ENCODE measurements around the gene OTUD3. TPM values are rescaled to one million over a fixed set of nuclear protein-coding genes. Genes with fewer than 3 reads are reported as not detected.

OTUD3 gene
- total RNA-seq, 2 experiments from 2014 or later, result 10.2 to 11.2 TPM

DNA sequence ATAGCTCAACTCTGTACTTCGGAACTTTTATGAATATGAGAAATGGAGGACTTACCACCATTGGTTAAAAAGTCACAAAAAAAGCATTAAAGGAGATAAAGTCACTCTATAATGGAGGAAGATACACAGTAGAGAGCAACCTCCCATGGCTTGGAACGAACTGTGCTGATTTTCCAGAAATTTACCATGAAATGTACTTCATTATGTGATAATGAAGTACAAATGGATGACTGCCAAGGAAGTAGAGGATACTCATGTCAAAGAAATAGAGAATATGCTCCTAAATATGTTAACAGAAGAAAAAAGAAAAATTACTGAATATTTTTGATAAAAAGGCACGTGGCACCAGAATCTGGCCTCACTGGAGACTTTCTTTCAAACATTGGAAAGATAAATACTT is 64.8 kb downstream of the OTUD3 start:
- CTCF ChIA-PET, result no interaction called here

DNA sequence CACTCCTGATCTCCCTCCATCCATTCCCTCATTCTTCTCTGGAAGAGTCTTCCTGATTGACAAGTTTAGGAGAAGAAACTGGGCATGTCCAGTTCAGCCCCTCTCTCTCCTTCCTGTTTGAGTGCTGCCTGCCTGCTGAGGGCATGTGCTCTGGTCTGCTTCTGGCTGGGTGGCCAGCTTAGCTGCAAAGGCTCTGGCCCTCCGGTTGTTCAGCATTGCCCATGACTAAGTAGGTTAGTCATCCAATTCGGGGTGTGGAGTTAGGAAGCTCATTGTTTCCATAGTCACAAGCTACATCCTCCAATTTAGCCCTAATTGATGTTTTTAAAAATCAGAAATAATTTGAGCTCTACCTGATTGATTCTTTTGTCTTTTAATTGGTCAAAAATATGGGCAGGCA is 66.8 kb downstream of the OTUD3 start:
- CTCF ChIA-PET, result no interaction called here
- peaks cover 18% of the 10 kb centered on the region for H3K27me3 Mint-ChIP-seq
- no peak overlapping the region for H3K27ac Mint-ChIP-seq
- H3K36me3 Mint-ChIP-seq (ENCODE audit: low read depth), result no peaks in the 10 kb centered on the region
- no peak for DNase-seq
- H3K9me3 Mint-ChIP-seq, result no peaks in the 10 kb centered on the region
- POLR2A ChIA-PET, result no interaction called here
- H3K4me1 Mint-ChIP-seq, result no peaks in the 10 kb centered on the region
- H3K4me3 Mint-ChIP-seq, result no peak overlapping the region

More for the DNA sequence above, 64.8 kb downstream of the OTUD3 start:
- no peak overlapping the region for H3K27ac Mint-ChIP-seq
- no peaks in the 10 kb centered on the region for H3K4me1 Mint-ChIP-seq
- no peak overlapping the region for H3K4me3 Mint-ChIP-seq
- peaks cover 7% of the 10 kb centered on the region for H3K27me3 Mint-ChIP-seq
- H3K36me3 Mint-ChIP-seq (ENCODE audit: low read depth), result no peaks in the 10 kb centered on the region
- DNase-seq, result no peak
- POLR2A ChIA-PET, result no interaction called here
- no peaks in the 10 kb centered on the region for H3K9me3 Mint-ChIP-seq

DNA sequence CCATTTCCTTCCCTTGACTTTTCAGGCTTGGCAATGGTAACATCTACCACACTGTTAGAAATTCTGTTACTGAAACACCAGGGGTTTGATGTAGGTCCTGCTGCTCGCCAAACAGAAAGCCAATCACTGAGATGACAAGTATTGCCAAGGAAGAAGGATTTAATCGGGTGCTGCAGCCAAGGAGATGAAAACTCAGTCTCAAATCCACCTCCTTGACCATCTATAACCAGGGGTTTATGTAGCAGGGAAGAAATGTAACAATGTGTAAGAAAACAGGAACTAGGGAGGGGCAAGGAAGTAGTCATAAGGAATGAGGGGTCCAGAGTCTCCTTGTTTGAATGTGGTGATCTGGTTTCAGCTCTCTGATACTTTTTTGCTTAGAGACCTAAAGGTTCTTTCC is 71.9 kb downstream of the OTUD3 start:
- ChIA-PET CTCF (no interaction called here), POLR2A (no interaction called here)
- H3K9me3 Mint-ChIP-seq, result no peaks in the 10 kb centered on the region
- peaks cover 26% of the 10 kb centered on the region for H3K27me3 Mint-ChIP-seq
- no peaks in the 10 kb centered on the region for H3K4me1 Mint-ChIP-seq
- no peaks in the 10 kb centered on the region for H3K36me3 Mint-ChIP-seq (ENCODE audit: low read depth)
- DNase-seq, result no peak
- no peak overlapping the region for H3K4me3 Mint-ChIP-seq
- H3K27ac Mint-ChIP-seq, result no peak overlapping the region

DNA sequence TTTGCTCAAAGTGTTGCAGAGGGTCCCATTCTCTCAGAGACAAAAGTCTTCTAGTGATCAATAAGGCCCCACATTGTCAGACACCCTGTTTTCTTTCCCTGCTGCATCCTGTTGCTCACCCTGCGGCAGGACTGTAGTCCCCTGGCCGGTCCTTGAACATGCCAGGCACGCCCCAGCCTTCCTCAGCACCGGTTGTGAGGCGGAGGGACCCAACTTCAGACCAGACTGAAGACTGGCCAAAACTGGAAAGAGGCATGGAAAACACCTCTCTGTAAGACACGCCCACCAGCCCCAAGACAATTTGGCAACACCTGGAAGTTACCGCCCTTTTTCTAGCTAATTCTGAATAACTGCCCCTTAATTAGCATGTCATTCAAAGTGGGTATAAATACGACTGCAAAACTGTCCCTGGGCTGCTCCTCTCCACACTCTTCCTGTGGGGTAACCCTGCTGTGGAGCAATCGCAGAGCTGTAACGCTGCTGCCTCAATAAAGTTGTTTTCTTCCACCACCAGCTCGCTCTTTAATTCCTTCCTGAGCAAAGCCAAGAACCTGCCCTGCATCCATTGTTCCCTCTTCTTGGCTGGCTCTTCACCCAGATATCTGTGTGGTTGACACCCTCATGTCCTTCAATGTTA is 73.5 kb downstream of the OTUD3 start:
- Mint-ChIP-seq H3K4me3 (no peak overlapping the region), H3K27ac (no peak overlapping the region), H3K9me3 (no peaks in the 10 kb centered on the region), H3K27me3 (peaks cover 26% of the 10 kb centered on the region), H3K36me3 (ENCODE audit: low read depth) (no peaks in the 10 kb centered on the region), H3K4me1 (no peaks in the 10 kb centered on the region)
- POLR2A ChIA-PET, result no interaction called here
- DNase-seq, result no peak
- CTCF ChIA-PET, result interaction anchor here (0.6 kb wide), 1 partner anchor 252 kb away, joined by 4 read pairs; no protein-coding TSS in a partner anchor

DNA sequence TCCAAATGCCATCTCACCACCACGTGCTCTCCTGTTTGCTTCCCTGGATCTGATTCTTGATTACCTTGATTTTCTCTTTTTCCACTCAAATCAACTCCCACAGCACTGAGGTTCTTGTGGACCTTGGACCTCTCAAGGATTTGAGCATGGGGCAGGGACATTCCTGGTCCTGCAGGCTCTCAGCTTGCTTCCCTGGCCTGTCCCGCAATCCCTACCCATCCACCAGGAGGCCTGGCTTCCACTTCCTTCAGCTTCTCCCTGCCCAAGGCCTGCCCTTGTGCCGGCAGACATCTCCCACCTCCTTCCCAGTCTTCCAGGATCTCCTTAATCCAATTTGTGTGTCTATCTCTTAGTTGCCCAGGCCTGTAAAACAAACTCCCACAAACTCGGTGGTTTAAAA is 75.6 kb downstream of the OTUD3 start:
- DNase-seq, result no peak
- POLR2A ChIA-PET, result no interaction called here
- H3K36me3 Mint-ChIP-seq (ENCODE audit: low read depth), result no peaks in the 10 kb centered on the region
- H3K27ac Mint-ChIP-seq, result no peak overlapping the region
- H3K9me3 Mint-ChIP-seq, result no peaks in the 10 kb centered on the region
- CTCF ChIA-PET, result no interaction called here
- no peaks in the 10 kb centered on the region for H3K4me1 Mint-ChIP-seq
- H3K27me3 Mint-ChIP-seq, result peaks cover 25% of the 10 kb centered on the region
- no peak overlapping the region for H3K4me3 Mint-ChIP-seq

DNA sequence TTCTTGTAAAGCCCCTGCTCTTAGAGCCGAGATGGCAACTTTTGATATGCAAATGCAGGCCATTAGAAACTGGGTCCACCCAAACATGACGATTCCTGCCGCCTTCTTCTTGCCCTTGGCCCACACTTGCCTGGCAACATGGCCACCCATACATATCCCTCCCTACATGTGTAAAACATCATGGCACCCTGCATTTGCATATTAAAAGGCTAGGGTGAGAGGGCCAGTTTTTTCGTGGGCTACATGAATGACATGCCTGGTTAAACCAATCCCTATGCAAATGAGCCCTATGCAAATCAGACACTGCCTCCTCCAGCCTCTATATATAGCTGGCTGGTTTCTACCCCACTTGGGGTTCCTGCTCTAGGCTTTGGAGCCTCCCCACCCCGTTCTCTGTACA is 78.4 kb downstream of the OTUD3 start:
- H3K36me3 Mint-ChIP-seq (ENCODE audit: low read depth), result no peaks in the 10 kb centered on the region
- no peak overlapping the region for H3K27ac Mint-ChIP-seq
- H3K27me3 Mint-ChIP-seq, result peaks cover 16% of the 10 kb centered on the region
- CTCF ChIA-PET, result no interaction called here
- H3K4me3 Mint-ChIP-seq, result no peak overlapping the region
- POLR2A ChIA-PET, result no interaction called here
- no peaks in the 10 kb centered on the region for H3K4me1 Mint-ChIP-seq
- DNase-seq, result no peak
- no peaks in the 10 kb centered on the region for H3K9me3 Mint-ChIP-seq

Other genes starting within 250 kb of the OTUD3 start
- gene NBL1, start 238.1 kb upstream of the OTUD3 start, total RNA-seq, result 10 to 100 TPM; 17.5 to 22.0 TPM
- gene HTR6, start 217.5 kb upstream of the OTUD3 start, total RNA-seq, result under 1 TPM in 1 of 2 experiments, not detected in 1; 0.10 TPM
- gene TMCO4, start 82.5 kb upstream of the OTUD3 start, total RNA-seq, result 10 to 100 TPM; 13.3 to 15.9 TPM
- not detected for gene RNF186, start 67.1 kb upstream of the OTUD3 start, total RNA-seq
- not detected for gene PLA2G2E, start 41.2 kb downstream of the OTUD3 start, total RNA-seq
- gene PLA2G2A, start 97.2 kb downstream of the OTUD3 start, total RNA-seq, result not detected
- not detected for gene PLA2G5, start 187.8 kb downstream of the OTUD3 start, total RNA-seq
- gene PLA2G2D, start 237.1 kb downstream of the OTUD3 start, total RNA-seq, result not detected